GM11168 (cell line): ENCODE results near the gene SMIM26.
"Not testable (repeated sequence)": the region's sequence is repeated elsewhere in the genome, so short reads cannot be mapped to it uniquely, and the experiment has no call there.

Experiments
- in situ Hi-C: fragments of 300-500 bp; cut with MboI; formaldehyde crosslinking; loops from one replicate; pipeline ENCODE4 v1.12.0; 2022; ENCODE audit warnings: low sequenced_read_pairs; ENCODE audit not compliant: unreplicated experiment

Gene SMIM26

GRCh38 chr20:18566892-18567738, at the start of gene SMIM26:
Gene SMIM26, plus strand, starts transcription at chr20:18567432. Its CDS starts 47 bp downstream, at chr20:18567479.
- in situ Hi-C loops = no loop called here

DNA sequence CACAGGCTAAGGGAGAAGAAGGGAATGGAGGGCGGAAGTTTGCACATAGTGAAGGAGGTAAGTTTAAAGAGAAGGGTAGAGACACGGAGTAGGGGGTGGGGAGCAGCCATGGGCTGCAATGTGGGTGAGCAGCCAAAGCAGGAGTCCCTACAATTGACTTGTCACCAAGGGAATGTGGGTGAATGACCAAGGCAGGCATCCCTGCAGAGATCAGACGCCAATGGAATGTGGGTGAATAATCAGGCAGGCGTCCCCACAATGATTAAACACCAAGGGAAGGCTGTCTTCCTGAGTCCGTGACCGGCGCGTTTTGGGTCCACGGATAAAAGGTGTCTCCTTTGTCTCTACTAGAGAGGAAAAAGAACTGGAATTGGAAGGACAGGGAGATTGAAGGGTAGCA, 45.2 kb upstream of the SMIM26 start:
- in situ Hi-C loops = not testable (repeated sequence)

DNA sequence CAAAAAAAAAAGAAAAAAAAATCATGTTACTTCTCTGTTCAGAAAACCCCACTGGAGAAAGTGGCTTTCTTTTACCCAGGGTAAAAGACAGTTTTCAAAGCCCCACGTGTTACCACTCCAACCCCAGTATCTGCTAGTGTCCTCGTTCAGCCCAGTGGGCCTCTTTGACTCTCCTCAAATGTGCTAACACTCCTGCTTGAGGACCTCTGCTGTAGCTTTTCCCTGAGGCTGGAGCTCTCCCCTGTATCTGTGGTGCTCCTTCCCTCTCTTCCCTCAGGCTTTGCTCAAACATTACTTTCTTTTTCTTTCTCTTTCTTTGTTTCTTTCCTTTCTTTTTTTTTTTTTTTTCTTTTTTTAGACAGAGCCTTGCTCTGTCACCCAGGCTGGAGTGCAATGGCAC, 44.2 kb upstream of the SMIM26 start:
- in situ Hi-C loops = no loop called here

GRCh38 chr20:18524646-18525045, 42.6 kb upstream of the SMIM26 start:
- in situ Hi-C loops = no loop called here

GRCh38 chr20:18526761-18527160, 40.5 kb upstream of the SMIM26 start:
- in situ Hi-C loops = not testable (repeated sequence)

DNA sequence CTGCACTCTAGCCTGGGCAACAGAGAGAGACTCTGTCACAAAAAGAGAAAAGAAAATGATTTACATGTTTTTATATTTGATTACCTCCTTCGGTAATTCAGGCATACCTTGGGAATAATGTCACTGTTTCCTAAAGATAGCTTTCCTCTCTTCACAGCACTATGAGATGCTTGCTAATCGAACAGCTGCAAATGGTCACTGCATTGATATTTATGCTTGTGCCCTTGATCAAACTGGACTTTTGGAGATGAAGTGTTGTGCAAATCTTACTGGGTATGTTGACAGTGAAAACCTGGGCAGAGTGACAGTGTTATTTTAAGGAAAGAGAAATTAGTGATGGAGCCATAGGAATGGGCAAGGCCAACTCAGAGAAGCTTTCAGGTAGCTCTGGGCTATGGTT, 39.9 kb upstream of the SMIM26 start:
- in situ Hi-C loops = no loop called here

- in situ Hi-C loops = no loop called here
Observed at GRCh38 chr20:18527836-18528235, 39.4 kb upstream of the SMIM26 start.

GRCh38 chr20:18529041-18529440, 38.2 kb upstream of the SMIM26 start:
- in situ Hi-C loops = no loop called here

GRCh38 chr20:18532626-18533025, 34.6 kb upstream of the SMIM26 start:
- in situ Hi-C loops = no loop called here

DNA sequence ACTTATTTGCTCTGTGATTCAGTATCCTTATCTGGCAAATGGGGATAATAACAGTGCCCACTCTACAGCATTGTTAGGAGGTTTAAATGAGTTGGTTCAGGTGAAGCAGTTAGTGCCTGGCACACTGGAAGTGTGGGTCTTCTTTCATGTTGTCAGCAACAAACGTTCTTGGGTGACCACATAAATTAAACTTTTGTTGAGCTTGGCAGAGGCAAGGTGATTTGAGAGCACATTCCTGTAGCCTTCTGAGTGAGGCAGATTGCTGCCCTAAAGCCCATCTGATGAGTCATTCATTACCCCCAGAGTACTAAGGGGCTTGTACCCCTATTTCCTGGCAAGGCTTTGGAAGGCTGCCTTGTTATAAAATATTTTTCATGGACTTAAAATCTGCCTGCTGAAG, 33.7 kb upstream of the SMIM26 start:
- in situ Hi-C loops = no loop called here

GRCh38 chr20:18533978-18534644, 33.1 kb upstream of the SMIM26 start:
- in situ Hi-C loops = no loop called here

GRCh38 chr20:18537651-18538050, 29.6 kb upstream of the SMIM26 start:
- in situ Hi-C loops = no loop called here

- in situ Hi-C loops = no loop called here
Observed at GRCh38 chr20:18541741-18542140, 25.5 kb upstream of the SMIM26 start.

- in situ Hi-C loops = no loop called here
Observed at GRCh38 chr20:18543216-18543615, 24.0 kb upstream of the SMIM26 start.

GRCh38 chr20:18543932-18544331, 23.3 kb upstream of the SMIM26 start:
- in situ Hi-C loops = no loop called here

GRCh38 chr20:18545566-18545965, 21.7 kb upstream of the SMIM26 start:
- in situ Hi-C loops = no loop called here

- in situ Hi-C loops = no loop called here
Observed at GRCh38 chr20:18548465-18548864, 18.8 kb upstream of the SMIM26 start.

DNA sequence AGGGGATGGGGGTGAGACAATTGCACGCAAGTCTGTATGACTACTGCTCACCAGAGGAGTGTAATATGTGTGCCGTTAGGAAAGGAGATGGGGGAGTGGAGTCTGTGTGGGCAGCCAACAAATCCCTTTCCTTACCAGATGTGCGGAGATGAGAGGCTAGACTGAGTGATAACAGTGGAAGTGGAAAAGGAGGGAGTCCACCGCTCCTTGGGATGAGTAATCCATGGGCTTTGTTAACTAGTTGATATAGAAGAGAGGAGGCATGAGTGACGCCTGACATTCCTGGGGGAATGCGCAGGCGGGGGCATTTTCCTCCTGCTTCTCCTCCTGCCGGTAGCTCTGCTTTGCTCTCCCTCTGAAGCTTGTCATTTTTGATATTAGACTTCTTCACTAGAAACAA, 13.5 kb upstream of the SMIM26 start:
- in situ Hi-C loops = no loop called here

GRCh38 chr20:18567739-18568091, 483 bp downstream of the SMIM26 start:
- in situ Hi-C loops = no loop called here

- in situ Hi-C loops = no loop called here
Observed at GRCh38 chr20:18571009-18571408, 3.8 kb downstream of the SMIM26 start.

DNA sequence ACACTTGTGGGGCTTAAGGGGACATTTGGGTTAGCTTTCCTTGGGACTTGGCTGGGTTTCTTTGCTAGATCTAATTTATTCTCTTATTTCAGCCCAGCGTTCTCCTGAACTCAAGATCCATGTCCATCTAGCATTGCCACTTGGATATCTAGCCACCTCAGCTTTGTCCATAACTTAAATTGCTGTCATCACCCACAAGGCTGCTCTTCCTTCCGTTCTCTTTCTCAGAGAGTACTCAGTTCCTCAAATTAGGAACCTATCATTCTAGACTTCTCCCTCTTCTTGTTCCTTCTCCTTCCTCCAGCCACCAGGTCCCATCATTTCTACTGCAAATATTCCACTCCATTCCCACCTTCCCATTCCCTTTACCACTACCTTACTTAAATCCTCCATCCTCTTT, 4.3 kb downstream of the SMIM26 start:
- in situ Hi-C loops = no loop called here

DNA sequence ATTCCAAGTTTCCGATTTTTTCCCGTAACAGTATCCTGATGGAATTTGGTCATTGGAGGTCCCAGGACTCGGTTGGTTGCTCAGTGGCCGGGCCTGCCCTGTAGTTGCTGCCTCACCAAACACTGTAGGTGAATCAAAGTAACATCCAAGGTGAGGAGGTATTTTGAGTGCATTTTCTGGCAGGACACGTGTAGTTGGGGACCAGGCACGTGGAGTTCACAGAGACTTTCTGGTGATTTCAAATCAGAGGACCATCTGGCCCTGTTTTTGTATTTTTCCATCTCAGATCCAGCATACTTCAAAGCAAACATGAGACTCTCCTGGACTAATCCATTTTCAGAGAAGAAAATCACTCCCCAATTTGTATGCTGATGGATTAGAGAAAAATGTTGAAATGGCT, 10.7 kb downstream of the SMIM26 start:
- in situ Hi-C loops = no loop called here
